ENCODE measurements around the gene CASP8AP2. TPM values are rescaled to one million over a fixed set of nuclear protein-coding genes. Genes with fewer than 3 reads are reported as not detected.
"Not testable (repeated sequence)": the region's sequence is repeated elsewhere in the genome, so short reads cannot be mapped to it uniquely, and the experiment has no call there.

CASP8AP2 gene
- total RNA-seq, 4 donors from 2014 or later: 7.8 to 14.2 (median 11.6) TPM

GRCh38 chr6:89803271-89803670 lies 26.4 kb upstream of the CASP8AP2 start:
- intact Hi-C loops (cut with DNase I; ENCODE audit: low total_unique reads) (no loop called here), in situ Hi-C loops (cut with MboI; ENCODE audit: low sequenced_read_pairs in 4 of 4) (no loop called here)
- Histone ChIP-seq H3K27ac (no peak overlapping the region), H3K27me3 (no peaks in the 10 kb centered on the region), H3K4me1 (no peaks in the 10 kb centered on the region), H3K36me3 (peaks cover 0 to 15% of the 10 kb centered on the region in 2 donors), H3K9me3 (no peaks in the 10 kb centered on the region), H3K4me3 (no peak overlapping the region)
- no peak for ATAC-seq
- TF ChIP-seq POLR2A (IDR thresholded peaks at IDR 0.05) (no peak), CTCF (IDR thresholded peaks at IDR 0.05 in 4 of 5, conservative IDR thresholded peaks at IDR 0.05 in 1 of 5) (no peak)
- no peak for DNase-seq

GRCh38 chr6:89805814-89806371 lies 23.8 kb upstream of the CASP8AP2 start:
- TF ChIP-seq POLR2A (IDR thresholded peaks at IDR 0.05): no peak
- TF ChIP-seq CTCF (IDR thresholded peaks at IDR 0.05 in 4 of 5, conservative IDR thresholded peaks at IDR 0.05 in 1 of 5): no peak
- intact Hi-C loops (cut with DNase I; ENCODE audit: low total_unique reads): no loop called here
- Histone ChIP-seq H3K36me3 (peaks cover 0 to 3% of the 10 kb centered on the region in 2 donors), H3K9me3 (no peaks in the 10 kb centered on the region), H3K27ac (no peak overlapping the region), H3K4me1 (no peaks in the 10 kb centered on the region), H3K27me3 (no peaks in the 10 kb centered on the region), H3K4me3 (no peak overlapping the region)
- DNase-seq (no peak), ATAC-seq (no peak)
- in situ Hi-C loops (cut with MboI; ENCODE audit: low sequenced_read_pairs in 4 of 4): no loop called here

GRCh38 chr6:89807581-89807980 lies 22.1 kb upstream of the CASP8AP2 start:
- ATAC-seq (no peak), DNase-seq (no peak)
- in situ Hi-C loops (cut with MboI; ENCODE audit: low sequenced_read_pairs in 4 of 4) (no loop called here), intact Hi-C loops (cut with DNase I; ENCODE audit: low total_unique reads) (no loop called here)
- H3K36me3 ChIP-seq: no peaks in the 10 kb centered on the region
- no peaks in the 10 kb centered on the region for H3K9me3 ChIP-seq
- H3K4me3 ChIP-seq: no peak overlapping the region
- TF ChIP-seq POLR2A (IDR thresholded peaks at IDR 0.05) (no peak), CTCF (IDR thresholded peaks at IDR 0.05 in 4 of 5, conservative IDR thresholded peaks at IDR 0.05 in 1 of 5) (no peak)
- no peaks in the 10 kb centered on the region for H3K4me1 ChIP-seq
- H3K27ac ChIP-seq: no peak overlapping the region
- H3K27me3 ChIP-seq: no peaks in the 10 kb centered on the region

GRCh38 chr6:89813422-89813821 lies 16.3 kb upstream of the CASP8AP2 start:
- DNase-seq; H3K27me3 ChIP-seq; H3K36me3 ChIP-seq; H3K9me3 ChIP-seq; H3K27ac ChIP-seq; ATAC-seq; H3K4me3 ChIP-seq; intact Hi-C loops (cut with DNase I; ENCODE audit: low total_unique reads); in situ Hi-C loops (cut with MboI; ENCODE audit: low sequenced_read_pairs in 4 of 4): not testable (repeated sequence)
- H3K4me1 ChIP-seq: peaks cover 14 to 22% of the 10 kb centered on the region in 2 donors

GRCh38 chr6:89817481-89817880 lies 12.2 kb upstream of the CASP8AP2 start:
- TF ChIP-seq POLR2A (IDR thresholded peaks at IDR 0.05) (no peak), CTCF (IDR thresholded peaks at IDR 0.05 in 4 of 5, conservative IDR thresholded peaks at IDR 0.05 in 1 of 5) (no peak)
- H3K9me3 ChIP-seq: no peaks in the 10 kb centered on the region
- H3K4me1 ChIP-seq: peaks cover 17 to 30% of the 10 kb centered on the region in 2 donors
- in situ Hi-C loops (cut with MboI; ENCODE audit: low sequenced_read_pairs in 4 of 4) (no loop called here), intact Hi-C loops (cut with DNase I; ENCODE audit: low total_unique reads) (no loop called here)
- H3K27me3 ChIP-seq: no peaks in the 10 kb centered on the region
- no peak for DNase-seq
- H3K36me3 ChIP-seq: no peaks in the 10 kb centered on the region
- no peak overlapping the region for H3K27ac ChIP-seq
- no peak for ATAC-seq
- peak overlapping the region in 1 of 4 donors; percentile 99 for H3K4me3 ChIP-seq
